Measurements from ENCODE around the gene CDK14.

- no peak for TF ChIP-seq EZH2 (IDR thresholded peaks at IDR 0.05; ENCODE audit: borderline replicate concordance, low read depth, low read length, severe bottlenecking)
- TF ChIP-seq CTCF (IDR thresholded peaks at IDR 0.05; ENCODE audit: borderline replicate concordance, extremely low read depth, low read length, poor library complexity, severe bottlenecking): no peak
Measured at GRCh38 chr7:91041141-91041540, 445.0 kb downstream of the CDK14 start.

Measured in DND-41 (cell line).